ENCODE data around the gene ABCB11. TPM values are rescaled to one million over a fixed set of nuclear protein-coding genes. Genes with fewer than 3 reads are reported as not detected.

ABCB11 gene
- total RNA-seq: under 0.01 TPM in 1 of 2 replicates, not detected in the other

GRCh38 chr2:169031202-169031601 lies at the start of gene ABCB11:
Gene ABCB11 (minus strand): TSS chr2:169031324. CDS start chr2:169018125, 13,199 bp downstream.

GRCh38 chr2:169069341-169069740 lies 38.2 kb upstream of the ABCB11 start, which contains the start of gene DHRS9:
Gene DHRS9 (plus strand): TSS chr2:169069563. CDS start chr2:169081582, 12,019 bp downstream.

GRCh38 chr2:168901003-168901402 lies 130.1 kb downstream of the ABCB11 start, which contains the start of gene G6PC2:
Gene G6PC2 (plus strand): TSS chr2:168901291. CDS start chr2:168901332, 41 bp downstream.

GRCh38 chr2:168890006-168890782 lies 140.9 kb downstream of the ABCB11 start, which contains the start of gene SPC25:
Gene SPC25 (minus strand): TSS chr2:168890430. CDS start chr2:168889519, 911 bp downstream.

Other genes starting within 250 kb of the ABCB11 start
- gene NOSTRIN, start 228.7 kb downstream of the ABCB11 start, total RNA-seq: 0.33 and 0.58 TPM in 2 replicates
- gene SPC25, start 140.9 kb downstream of the ABCB11 start, total RNA-seq: 14.1 TPM in 1 of 2 replicates, not detected in the other
- not detected in 2 replicates for gene G6PC2, start 130.0 kb downstream of the ABCB11 start, total RNA-seq
- gene DHRS9, start 38.2 kb upstream of the ABCB11 start, total RNA-seq: not detected in 2 replicates

Measured in smooth muscle cell of trachea (primary cell).